ENCODE measurements around the gene FLT1.

DNA sequence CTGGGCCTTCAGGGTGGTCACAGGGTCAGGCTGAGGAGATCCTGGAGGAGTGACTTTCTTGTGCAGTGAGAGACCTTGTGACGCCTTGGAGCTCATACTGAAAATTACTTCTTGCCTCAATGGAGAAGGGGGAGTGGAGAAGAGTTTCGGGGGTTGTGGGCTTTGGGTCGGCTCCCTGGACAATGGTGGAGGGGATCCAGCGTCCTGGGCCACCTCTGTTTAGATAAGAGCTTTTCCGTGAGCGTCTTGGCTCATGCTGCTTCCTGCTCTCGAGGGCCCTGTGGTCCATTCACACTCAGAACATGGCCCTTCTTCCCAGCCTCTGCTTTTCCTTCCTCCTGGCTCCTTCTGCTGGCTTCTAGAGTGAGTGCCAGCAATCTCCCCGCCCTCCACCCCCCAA lies 81.9 kb downstream of the FLT1 start:
- TF ChIP-seq CTCF (optimal IDR thresholded peaks at IDR 0.05 in 1 of 3, IDR thresholded peaks at IDR 0.05 in 1 of 3, conservative IDR thresholded peaks at IDR 0.05 in 1 of 3; ENCODE audit: extremely low read depth in 1 of 3, insufficient read depth in 2 of 3, low read length in 3 of 3), result no peak
- no peak for TF ChIP-seq EZH2 (IDR thresholded peaks at IDR 0.05; ENCODE audit: low read length)
